ENCODE data around the gene MAN1C1. TPM values are rescaled to one million over a fixed set of nuclear protein-coding genes. Genes with fewer than 3 reads are reported as not detected.
"Not testable (repeated sequence)": the region's sequence is repeated elsewhere in the genome, so short reads cannot be mapped to it uniquely, and the experiment has no call there.

MAN1C1 gene
- polyA plus RNA-seq, 4 donors: 14.5 to 21.7 (median 18.5) TPM

- no peak for DNase-seq (ENCODE audit: low read depth in 4 of 4, low spot score in 2 of 4)
Measured at GRCh38 chr1:25631750-25632485, 15.3 kb downstream of the MAN1C1 start.

GRCh38 chr1:25634066-25634465 lies 17.5 kb downstream of the MAN1C1 start:
- DNase-seq (ENCODE audit: low read depth in 4 of 4, low spot score in 2 of 4): no peak

DNA sequence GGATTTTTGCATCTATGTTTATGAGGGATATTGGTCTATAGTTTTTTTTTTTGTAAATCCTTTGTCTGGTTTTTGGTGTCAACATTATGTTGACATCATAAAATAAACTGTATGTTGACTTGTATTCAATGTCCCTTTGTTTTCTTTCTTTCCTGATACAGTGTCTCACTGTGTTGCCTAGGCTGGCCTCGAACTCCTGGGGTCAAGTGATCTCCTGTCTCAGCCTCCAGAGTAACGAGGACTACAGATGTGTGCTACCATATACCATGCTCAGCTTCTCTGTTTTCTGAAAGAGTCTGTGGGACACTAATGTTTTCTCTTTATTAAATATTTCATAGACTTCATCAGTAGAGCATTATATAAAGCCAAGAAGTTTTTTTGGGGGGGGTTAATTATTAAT lies 18.3 kb downstream of the MAN1C1 start:
- no peak for DNase-seq (ENCODE audit: low read depth in 4 of 4, low spot score in 2 of 4)

DNA sequence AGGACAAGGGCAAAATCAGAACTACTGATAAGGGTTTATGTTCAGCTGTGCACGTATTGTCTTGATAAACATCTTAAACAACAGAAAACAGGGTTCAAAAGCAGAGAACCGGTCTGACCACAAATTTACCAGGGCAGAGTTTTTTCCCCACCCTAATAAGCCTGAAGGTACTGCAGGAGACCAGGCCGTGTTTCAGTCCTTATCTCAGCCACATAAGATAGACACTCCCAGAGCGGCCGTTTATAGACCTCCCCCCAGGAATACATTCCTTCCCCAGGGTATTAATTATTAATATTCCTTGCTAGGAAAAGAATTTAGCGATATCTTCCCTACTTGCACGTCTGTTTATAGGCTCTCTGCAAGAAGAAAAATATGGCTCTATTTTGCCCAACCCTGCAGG lies 19.6 kb downstream of the MAN1C1 start:
- DNase-seq (ENCODE audit: low read depth in 4 of 4, low spot score in 2 of 4): not testable (repeated sequence)

- no peak for DNase-seq (ENCODE audit: low read depth in 4 of 4, low spot score in 2 of 4)
Measured at GRCh38 chr1:25640646-25641328, 24.2 kb downstream of the MAN1C1 start.

GRCh38 chr1:25641329-25641725 lies 24.7 kb downstream of the MAN1C1 start:
- DNase-seq (ENCODE audit: low read depth in 4 of 4, low spot score in 2 of 4): no peak

DNA sequence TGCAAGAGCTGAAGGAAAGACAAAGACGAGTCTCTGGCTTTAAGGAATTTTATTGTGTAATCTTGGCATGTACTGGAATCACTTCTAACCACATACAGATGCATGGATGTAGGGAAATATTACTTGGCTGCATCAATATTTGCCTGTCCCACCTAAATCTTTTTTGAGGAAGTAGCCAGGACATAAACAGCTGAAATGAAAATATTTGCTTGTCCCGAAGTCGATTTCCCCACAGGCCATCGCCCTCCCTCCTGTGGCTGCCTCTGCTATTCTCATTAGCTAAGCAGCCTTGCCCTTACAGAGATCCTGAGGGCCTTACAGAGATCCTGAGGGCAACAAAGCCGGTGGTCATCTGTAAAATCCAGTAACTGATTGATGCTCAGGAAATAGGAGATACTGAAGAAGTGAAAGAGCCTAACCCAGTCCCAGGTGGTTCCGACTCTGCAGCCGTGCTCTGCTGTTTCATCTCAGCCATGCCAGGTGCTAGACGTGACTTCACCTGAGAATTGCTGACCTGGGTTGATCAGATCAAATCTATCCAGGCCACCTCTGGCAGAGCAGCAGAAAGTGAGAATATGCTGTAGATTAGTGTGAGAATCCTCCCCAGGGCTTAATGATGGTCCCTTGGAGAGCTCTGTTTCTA lies 25.5 kb downstream of the MAN1C1 start:
- DNase-seq (ENCODE audit: low read depth in 4 of 4, low spot score in 2 of 4): no peak

DNA sequence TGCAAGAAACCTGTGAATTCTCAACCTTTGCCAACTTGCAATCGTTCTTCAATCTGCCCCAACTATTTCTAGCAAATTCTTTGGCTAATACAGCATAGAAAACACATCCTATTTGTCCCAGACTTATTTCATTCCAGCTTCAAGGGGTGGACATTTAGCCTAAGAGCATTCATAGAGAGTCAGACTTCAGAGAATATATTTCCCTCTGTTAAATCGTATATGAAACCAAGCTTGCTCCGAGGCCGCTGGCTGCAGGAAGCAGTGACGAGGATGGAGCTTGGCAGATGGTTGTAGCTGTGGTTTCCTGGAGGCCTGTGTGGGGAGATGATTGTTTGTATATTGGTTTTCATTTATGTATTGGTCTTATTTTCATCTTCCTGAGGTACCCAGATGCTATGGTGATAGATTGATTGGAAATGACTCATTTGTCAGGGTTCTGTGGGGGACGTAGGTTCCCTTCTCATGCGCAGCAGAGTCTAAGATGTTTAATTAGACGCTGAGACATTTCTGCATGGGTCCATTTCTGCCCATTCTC lies 26.1 kb downstream of the MAN1C1 start:
- DNase-seq (ENCODE audit: low read depth in 4 of 4, low spot score in 2 of 4): no peak

DNA sequence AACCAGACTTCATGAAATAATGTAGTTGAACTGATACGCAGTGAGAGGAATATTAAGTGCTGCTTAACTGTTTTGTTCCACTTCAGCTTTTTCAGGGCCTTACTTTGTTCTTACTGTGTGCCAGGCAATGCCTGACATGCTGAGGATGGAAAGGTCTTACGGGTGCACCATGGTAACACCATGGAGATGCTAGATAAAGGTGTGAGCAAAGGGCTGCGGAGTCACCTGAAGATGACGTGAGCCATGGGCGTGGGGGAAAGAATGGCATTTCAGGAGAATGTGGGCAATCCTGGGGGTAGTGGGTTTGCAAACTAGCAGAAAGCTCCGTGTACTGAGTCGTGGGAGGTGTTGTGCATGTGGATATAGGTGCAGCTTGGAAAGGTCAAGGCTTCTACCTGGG lies 27.3 kb downstream of the MAN1C1 start:
- no peak for DNase-seq (ENCODE audit: low read depth in 4 of 4, low spot score in 2 of 4)

- no peak for DNase-seq (ENCODE audit: low read depth in 4 of 4, low spot score in 2 of 4)
Measured at GRCh38 chr1:25644962-25645361, 28.4 kb downstream of the MAN1C1 start.

GRCh38 chr1:25645637-25646400 lies 29.2 kb downstream of the MAN1C1 start:
- no peak for DNase-seq (ENCODE audit: low read depth in 4 of 4, low spot score in 2 of 4)

GRCh38 chr1:25647106-25647505 lies 30.5 kb downstream of the MAN1C1 start:
- no peak for DNase-seq (ENCODE audit: low read depth in 4 of 4, low spot score in 2 of 4)

GRCh38 chr1:25647863-25648262 lies 31.3 kb downstream of the MAN1C1 start:
- no peak for DNase-seq (ENCODE audit: low read depth in 4 of 4, low spot score in 2 of 4)

DNA sequence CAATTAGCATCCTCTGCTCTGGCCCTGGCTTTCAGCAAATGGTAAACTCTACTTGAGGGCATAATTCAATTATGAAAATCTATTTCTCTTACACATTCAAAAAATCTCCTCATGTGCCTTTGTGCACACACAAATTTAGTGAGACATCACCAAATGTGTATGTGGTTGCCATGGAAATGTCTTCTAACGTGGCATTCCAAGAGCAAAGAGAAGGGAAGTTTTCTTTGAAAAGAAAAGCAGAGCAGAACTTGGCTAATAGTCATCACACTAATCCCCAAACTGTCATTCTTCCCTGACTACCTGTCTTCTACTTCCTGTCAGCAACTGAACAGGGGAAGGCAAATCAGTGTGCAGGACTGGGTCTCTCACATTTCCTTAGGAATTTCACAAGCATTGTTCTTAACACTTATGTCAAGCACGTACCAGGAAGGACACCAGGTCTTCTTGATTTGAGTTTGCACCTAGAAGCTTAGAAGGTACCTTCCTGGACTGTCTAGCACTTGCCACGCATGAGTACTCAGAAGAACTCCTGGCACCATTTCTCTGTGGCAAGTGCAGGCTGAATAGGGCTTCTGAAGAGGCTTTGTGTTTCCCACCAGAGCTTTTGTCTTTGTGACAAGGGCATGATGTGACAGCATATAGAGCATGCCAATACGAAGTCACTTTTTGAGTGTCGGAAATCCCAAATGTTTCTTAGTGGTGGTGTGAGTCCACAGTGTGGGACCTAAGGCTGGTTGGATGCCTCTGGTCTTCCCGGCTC lies 32.3 kb downstream of the MAN1C1 start:
- no peak for DNase-seq (ENCODE audit: low read depth in 4 of 4, low spot score in 2 of 4)

DNA sequence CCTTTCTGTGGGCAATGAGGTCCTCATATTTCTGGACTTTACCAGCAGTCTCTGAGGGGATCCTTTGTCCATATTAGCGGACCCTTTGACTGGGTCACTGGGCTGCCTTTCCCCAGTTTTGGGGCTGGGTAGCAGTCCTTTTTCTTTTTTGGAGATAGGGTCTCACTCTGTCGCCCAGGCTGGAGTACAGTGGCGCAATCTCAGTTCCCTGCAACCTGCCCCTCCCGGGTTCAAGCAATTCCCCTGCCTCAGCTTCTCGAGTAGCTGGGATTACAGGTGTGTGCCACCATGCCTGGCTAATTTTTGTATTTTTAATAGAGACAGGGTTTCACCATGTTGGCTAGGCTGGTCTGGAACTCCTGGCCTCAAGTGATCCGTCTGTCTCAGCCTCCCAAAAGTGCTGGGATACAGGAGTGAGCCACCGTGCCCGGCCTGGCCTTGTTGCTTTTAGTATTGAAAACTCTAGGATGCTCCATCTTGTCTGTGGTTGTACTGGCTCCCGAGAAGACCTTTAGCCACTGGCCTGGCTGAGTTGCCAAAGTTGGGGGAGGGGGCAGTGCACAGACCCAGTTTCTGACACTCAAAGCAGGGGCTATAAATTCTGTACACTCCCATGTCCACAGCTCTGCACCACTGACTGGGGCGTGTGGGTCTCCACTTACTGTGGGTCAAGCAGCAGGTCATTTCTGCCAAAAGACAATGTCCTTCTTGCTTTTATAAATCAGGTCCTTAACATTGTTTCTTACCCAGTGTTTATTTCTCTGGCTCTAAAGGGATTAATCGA lies 33.1 kb downstream of the MAN1C1 start:
- no peak for DNase-seq (ENCODE audit: low read depth in 4 of 4, low spot score in 2 of 4)

DNA sequence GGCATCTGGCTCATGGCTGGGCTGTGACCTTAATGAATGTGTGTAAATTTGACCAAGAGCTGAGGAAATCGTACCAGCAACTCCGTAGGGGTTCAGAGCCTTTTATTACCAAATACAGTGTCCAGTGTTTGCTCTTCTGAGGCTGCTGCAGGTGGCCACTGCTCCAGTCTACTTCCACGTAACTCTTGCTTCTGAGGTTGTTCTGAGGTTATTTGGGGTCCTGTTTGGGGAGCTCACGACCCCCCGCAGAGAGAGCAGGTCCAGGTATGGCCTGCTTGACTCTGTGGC lies 33.6 kb downstream of the MAN1C1 start:
- no peak for DNase-seq (ENCODE audit: low read depth in 4 of 4, low spot score in 2 of 4)

- DNase-seq (ENCODE audit: low read depth in 4 of 4, low spot score in 2 of 4): no peak
Measured at GRCh38 chr1:25651036-25651640, 34.5 kb downstream of the MAN1C1 start.

DNA sequence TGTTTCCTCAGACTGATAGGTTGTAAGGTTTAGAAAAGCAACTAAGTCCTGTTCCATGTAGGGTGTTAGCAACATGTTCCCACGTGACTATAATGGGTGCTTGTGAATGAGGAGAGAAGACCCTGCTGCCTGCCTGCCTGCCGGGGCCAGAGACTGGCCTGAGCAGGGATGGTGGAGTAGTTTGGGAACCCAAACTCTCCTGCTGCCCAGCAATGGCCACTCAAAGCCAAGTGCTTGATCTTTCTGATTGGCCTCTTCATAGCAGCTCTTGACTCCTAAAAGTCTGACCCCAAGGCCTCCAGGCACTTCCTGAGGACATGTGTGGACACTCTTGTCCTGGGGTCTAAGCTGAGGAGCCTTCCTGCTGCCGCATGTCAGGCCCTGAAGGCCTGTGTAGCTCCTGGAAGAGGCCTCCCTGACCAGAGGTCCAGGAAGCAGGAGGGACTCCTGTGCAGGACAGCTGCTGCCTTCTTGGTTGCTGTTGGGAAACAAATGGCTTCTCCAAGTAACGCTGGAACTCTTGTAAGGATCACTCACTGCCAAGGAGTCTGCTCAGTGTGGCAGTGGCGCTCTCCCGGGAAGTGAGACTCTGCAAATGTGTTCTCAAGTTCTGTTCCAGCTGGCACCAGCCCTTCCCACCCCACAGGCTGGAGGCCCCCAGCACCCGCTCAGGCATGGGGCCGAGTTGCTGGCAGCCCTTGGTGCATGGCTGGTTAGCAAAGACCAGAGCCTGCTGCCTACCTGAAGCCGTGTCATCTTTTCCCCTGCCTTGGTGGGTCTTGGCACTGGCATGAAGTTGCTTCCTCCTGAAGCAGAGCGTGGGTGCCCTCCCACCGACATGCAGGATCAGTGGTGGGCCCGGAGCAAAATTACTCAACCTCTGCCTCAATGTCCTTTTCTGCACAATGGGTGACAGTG lies 35.5 kb downstream of the MAN1C1 start:
- no peak for DNase-seq (ENCODE audit: low read depth in 4 of 4, low spot score in 2 of 4)

Data from left renal cortex interstitium (tissue), 4 donors.